ENCODE results near the gene RNF166. TPM values are rescaled to one million over a fixed set of nuclear protein-coding genes. Genes with fewer than 3 reads are reported as not detected.

Gene RNF166
- total and polyA plus RNA-seq, 2 of the 13 experiments (the other 11 are each of a cell fraction or from before 2014, with no cell fraction given) = 21.4 to 23.0 TPM

DNA sequence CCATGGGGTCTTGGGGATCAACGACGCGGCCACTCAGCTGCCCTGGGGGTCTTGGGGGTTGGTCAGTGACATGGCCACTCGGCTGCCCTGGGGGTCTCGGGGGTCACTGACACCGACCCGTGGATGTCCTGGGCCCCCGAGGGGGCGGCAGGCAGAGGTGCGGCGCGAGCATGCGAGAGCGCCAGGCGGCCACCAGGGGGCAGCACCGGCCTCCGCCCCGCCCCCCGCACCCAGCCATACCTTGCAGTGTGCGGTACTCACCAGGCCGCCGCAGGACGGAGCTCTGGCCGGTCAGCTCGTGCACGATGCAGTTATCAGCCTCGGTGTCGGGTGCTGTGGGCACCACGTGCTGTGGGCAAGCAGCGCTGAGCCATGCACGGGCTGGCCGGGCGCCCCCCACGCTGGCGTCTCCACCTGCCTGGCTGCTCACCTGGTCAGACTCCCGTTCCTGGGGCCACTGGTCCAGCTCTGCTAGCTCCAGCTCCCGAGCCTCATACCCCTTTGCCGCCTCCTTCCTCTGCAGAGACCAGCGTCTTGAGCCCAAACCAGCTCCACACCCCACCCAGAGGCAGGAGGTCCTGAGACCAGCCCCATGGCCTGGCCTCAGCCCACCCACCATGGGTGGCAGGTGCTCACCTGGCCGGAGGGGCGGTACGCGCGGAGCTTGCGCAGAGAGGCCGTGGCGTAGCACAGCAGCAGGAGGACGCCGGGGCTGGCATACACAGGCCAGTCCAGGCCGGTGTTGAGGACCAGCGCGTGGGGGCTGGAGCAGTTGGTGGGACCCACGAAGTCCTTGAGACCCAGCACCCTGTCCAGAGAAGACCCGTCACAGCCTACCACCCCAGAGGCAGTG, 31.3 kb upstream of the RNF166 start (continued):
- TF ChIP-seq, protein P1, sequence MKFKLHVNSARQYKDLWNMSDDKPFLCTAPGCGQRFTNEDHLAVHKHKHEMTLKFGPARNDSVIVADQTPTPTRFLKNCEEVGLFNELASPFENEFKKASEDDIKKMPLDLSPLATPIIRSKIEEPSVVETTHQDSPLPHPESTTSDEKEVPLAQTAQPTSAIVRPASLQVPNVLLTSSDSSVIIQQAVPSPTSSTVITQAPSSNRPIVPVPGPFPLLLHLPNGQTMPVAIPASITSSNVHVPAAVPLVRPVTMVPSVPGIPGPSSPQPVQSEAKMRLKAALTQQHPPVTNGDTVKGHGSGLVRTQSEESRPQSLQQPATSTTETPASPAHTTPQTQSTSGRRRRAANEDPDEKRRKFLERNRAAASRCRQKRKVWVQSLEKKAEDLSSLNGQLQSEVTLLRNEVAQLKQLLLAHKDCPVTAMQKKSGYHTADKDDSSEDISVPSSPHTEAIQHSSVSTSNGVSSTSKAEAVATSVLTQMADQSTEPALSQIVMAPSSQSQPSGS (CRISPR knock-in tag; IDR thresholded peaks at IDR 0.05) = peak; percentile 49; the same call in 1 of the 2 replicates
- TF ChIP-seq SALL2 (CRISPR knock-in tag; IDR thresholded peaks at IDR 0.05) (peak; percentile 47; the same call in 1 of the 2 replicates), KLF15 (CRISPR knock-in tag; IDR thresholded peaks at IDR 0.05; ENCODE audit: borderline replicate concordance) (peak; percentile 33; the same call in 1 of the 2 replicates), ZBTB42 (CRISPR knock-in tag; IDR thresholded peaks at IDR 0.05) (peak; percentile 54; the same call in 1 of the 2 replicates), ZNF274 (CRISPR knock-in tag; IDR thresholded peaks at IDR 0.05) (0 out of 2 replicates have a peak, but pooled peaks have one; percentile 65), ZNF225 (CRISPR knock-in tag; IDR thresholded peaks at IDR 0.05) (0 out of 2 replicates have a peak, but pooled peaks have one; percentile 50), KAT2B (IDR thresholded peaks at IDR 0.05; ENCODE audit: borderline replicate concordance, low read depth, low read length) (no peak), RBM39 (IDR thresholded peaks at IDR 0.05; ENCODE audit: low read depth, low read length, poor library complexity, severe bottlenecking) (no peak), CHCHD3 (CRISPR knock-in tag; IDR thresholded peaks at IDR 0.05) (peak; percentile 92), ZSCAN9 (CRISPR knock-in tag; IDR thresholded peaks at IDR 0.05; ENCODE audit: borderline replicate concordance) (no peak), ZNF282 (IDR thresholded peaks at IDR 0.05; ENCODE audit: partially characterized antibody) (no peak), KDM3A (CRISPR knock-in tag; IDR thresholded peaks at IDR 0.05; ENCODE audit: low read depth) (peak; percentile 84), U2AF1 (optimal IDR thresholded peaks at IDR 0.05; ENCODE audit: low read depth, low read length) (no peak)
- TF ChIP-seq, protein P2, sequence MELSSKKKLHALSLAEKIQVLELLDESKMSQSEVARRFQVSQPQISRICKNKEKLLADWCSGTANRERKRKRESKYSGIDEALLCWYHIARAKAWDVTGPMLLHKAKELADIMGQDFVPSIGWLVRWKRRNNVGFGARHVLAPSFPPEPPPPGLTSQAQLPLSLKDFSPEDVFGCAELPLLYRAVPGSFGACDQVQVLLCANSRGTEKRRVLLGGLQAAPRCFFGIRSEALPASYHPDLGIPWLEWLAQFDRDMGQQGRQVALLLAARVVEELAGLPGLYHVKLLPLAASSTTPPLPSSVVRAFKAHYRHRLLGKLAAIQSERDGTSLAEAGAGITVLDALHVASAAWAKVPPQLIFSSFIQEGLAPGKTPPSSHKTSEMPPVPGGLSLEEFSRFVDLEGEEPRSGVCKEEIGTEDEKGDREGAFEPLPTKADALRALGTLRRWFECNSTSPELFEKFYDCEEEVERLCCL (CRISPR knock-in tag; IDR thresholded peaks at IDR 0.05; ENCODE audit: borderline replicate concordance) = no peak
- TF ChIP-seq, protein P3, sequence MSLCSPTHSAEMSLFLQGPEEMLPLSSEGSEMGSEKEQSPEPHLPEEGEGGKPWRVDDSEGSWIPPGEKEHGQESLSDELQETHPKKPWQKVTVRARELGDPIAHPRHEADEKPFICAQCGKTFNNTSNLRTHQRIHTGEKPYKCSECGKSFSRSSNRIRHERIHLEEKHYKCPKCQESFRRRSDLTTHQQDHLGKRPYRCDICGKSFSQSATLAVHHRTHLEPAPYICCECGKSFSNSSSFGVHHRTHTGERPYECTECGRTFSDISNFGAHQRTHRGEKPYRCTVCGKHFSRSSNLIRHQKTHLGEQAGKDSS (CRISPR knock-in tag; IDR thresholded peaks at IDR 0.05; ENCODE audit: borderline replicate concordance, low read depth) = peak; percentile 78; the same call in 1 of the 2 replicates
- TF ChIP-seq, protein P4, sequence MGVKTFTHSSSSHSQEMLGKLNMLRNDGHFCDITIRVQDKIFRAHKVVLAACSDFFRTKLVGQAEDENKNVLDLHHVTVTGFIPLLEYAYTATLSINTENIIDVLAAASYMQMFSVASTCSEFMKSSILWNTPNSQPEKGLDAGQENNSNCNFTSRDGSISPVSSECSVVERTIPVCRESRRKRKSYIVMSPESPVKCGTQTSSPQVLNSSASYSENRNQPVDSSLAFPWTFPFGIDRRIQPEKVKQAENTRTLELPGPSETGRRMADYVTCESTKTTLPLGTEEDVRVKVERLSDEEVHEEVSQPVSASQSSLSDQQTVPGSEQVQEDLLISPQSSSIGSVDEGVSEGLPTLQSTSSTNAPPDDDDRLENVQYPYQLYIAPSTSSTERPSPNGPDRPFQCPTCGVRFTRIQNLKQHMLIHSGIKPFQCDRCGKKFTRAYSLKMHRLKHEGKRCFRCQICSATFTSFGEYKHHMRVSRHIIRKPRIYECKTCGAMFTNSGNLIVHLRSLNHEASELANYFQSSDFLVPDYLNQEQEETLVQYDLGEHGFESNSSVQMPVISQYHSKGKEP (CRISPR knock-in tag; IDR thresholded peaks at IDR 0.05) = no peak
- TF ChIP-seq, protein P5, sequence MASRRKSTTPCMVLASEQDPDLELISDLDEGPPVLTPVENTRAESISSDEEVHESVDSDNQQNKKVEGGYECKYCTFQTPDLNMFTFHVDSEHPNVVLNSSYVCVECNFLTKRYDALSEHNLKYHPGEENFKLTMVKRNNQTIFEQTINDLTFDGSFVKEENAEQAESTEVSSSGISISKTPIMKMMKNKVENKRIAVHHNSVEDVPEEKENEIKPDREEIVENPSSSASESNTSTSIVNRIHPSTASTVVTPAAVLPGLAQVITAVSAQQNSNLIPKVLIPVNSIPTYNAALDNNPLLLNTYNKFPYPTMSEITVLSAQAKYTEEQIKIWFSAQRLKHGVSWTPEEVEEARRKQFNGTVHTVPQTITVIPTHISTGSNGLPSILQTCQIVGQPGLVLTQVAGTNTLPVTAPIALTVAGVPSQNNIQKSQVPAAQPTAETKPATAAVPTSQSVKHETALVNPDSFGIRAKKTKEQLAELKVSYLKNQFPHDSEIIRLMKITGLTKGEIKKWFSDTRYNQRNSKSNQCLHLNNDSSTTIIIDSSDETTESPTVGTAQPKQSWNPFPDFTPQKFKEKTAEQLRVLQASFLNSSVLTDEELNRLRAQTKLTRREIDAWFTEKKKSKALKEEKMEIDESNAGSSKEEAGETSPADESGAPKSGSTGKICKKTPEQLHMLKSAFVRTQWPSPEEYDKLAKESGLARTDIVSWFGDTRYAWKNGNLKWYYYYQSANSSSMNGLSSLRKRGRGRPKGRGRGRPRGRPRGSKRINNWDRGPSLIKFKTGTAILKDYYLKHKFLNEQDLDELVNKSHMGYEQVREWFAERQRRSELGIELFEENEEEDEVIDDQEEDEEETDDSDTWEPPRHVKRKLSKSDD (CRISPR knock-in tag; IDR thresholded peaks at IDR 0.05; ENCODE audit: low read depth) = no peak; the same call in 1 of the 2 replicates
